HFF-Myc (cell line): ENCODE results near the gene NAPA.

Source experiments
- DNase-seq: peaks from one replicate; pipeline ENCODE4 v3.0.0-alpha.2; 2011; ENCODE audit warnings: low read depth; ENCODE audit errors: extremely low read depth
- H3K4me3 ChIP-seq: replicated peaks from 2 replicates; pipeline ENCODE4 v1.5.1; 2011; ENCODE audit warnings: low read depth, mild to moderate bottlenecking, control low read depth, low read length
- TF ChIP-seq, protein P1 (sequence below): IDR thresholded peaks from 2 replicates; pipeline ENCODE4 v1.5.1; 2012; ENCODE audit warnings: mild to moderate bottlenecking, low read depth, low read length, control low read depth; ENCODE audit errors: missing control alignments

Gene NAPA

DNA sequence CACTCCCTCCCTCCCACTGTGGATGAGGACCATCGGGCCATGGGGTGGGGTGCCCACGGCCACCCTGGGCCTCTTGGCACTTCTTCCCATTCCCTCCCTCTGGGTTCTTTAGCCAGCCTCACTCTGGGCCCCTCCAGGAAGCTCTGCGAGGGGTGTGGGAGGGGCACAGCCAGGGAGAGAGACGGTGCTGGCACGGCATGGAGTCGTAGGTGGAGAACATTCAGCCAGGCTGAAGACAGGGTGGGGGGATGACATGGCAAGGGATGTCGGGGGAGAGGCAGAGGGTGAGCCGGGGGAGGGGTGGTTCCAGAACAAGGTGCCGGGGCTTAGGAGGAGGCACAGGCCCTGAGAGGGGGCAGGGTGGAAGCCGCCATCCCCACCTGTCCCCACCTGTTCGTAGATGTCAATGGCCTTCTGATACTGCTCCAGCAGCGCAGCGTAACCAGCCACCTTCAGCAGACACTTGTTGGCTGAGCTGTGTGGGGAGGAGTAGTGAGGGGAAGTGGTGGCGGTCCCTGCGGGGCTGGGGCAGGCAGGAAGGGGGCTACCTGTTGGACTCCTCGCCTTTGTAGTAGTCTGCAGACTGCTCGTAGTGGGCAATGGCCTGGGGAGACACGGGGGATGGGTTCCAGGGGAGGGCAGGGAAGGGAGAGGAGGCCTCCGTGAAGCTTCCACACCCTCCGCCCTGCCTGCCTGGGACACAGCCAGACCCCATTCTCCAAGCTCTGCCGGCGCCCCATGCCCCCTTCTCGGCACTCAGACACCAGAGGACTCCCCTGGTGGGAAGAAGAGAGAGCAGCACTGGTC is 22.1 kb downstream of the NAPA start:
- DNase-seq = no peak
- no peak overlapping the region for H3K4me3 ChIP-seq
- TF ChIP-seq, protein P1, sequence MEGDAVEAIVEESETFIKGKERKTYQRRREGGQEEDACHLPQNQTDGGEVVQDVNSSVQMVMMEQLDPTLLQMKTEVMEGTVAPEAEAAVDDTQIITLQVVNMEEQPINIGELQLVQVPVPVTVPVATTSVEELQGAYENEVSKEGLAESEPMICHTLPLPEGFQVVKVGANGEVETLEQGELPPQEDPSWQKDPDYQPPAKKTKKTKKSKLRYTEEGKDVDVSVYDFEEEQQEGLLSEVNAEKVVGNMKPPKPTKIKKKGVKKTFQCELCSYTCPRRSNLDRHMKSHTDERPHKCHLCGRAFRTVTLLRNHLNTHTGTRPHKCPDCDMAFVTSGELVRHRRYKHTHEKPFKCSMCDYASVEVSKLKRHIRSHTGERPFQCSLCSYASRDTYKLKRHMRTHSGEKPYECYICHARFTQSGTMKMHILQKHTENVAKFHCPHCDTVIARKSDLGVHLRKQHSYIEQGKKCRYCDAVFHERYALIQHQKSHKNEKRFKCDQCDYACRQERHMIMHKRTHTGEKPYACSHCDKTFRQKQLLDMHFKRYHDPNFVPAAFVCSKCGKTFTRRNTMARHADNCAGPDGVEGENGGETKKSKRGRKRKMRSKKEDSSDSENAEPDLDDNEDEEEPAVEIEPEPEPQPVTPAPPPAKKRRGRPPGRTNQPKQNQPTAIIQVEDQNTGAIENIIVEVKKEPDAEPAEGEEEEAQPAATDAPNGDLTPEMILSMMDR = no peak

- no peak overlapping the region for H3K4me3 ChIP-seq
- no peak for DNase-seq
- TF ChIP-seq, protein P1 = no peak
These were observed 22.7 kb downstream of the NAPA start for GRCh38 chr19:47492137-47492533.

DNA sequence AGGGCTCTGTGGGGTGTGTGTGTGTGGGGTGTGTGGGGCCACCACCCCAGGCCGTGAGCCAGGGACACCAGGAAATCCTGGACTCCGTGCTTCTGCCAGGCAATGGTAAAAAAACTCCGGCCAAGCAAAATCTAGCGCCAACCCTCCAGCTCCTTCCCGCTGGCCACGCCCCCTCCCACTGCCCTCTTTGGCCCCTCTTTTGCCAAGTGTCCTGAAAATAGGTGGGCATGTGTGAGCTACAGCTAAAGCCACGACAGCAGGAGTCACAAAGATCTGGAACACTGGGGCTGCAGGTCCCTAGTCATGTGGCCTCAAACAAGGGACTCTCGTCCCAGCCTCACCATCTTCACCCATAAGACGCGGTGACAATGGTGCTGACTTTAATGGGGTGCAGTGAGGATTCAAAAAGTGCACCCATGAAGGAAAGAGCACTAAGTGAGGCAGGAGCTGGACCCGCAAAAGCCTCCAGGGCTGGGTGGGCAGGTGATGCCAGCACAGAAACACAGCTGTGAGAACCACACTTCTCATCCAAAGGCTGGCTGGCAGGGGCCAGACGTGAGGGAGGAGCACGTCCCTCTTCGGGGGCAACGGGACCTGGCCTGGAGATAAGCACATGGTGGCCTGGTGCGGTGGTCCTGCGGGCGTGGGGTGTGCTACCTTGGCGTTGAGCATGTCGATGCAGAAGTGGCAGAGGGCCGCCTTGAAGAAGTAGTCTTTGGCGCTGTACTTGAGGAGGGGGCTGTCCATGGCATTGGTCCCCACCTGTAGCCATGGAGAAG is 23.3 kb downstream of the NAPA start:
- no peak for DNase-seq
- TF ChIP-seq, protein P1 = no peak
- no peak overlapping the region for H3K4me3 ChIP-seq

- TF ChIP-seq, protein P1 = no peak
These were observed 24.0 kb downstream of the NAPA start for GRCh38 chr19:47490847-47491246.

GRCh38 chr19:47490031-47490430 is 24.8 kb downstream of the NAPA start:
- no peak for DNase-seq
- H3K4me3 ChIP-seq = no peak overlapping the region
- TF ChIP-seq, protein P1 = no peak

More at GRCh38 chr19:47490847-47491246, 24.0 kb downstream of the NAPA start:
- no peak overlapping the region for H3K4me3 ChIP-seq
- DNase-seq = no peak

DNA sequence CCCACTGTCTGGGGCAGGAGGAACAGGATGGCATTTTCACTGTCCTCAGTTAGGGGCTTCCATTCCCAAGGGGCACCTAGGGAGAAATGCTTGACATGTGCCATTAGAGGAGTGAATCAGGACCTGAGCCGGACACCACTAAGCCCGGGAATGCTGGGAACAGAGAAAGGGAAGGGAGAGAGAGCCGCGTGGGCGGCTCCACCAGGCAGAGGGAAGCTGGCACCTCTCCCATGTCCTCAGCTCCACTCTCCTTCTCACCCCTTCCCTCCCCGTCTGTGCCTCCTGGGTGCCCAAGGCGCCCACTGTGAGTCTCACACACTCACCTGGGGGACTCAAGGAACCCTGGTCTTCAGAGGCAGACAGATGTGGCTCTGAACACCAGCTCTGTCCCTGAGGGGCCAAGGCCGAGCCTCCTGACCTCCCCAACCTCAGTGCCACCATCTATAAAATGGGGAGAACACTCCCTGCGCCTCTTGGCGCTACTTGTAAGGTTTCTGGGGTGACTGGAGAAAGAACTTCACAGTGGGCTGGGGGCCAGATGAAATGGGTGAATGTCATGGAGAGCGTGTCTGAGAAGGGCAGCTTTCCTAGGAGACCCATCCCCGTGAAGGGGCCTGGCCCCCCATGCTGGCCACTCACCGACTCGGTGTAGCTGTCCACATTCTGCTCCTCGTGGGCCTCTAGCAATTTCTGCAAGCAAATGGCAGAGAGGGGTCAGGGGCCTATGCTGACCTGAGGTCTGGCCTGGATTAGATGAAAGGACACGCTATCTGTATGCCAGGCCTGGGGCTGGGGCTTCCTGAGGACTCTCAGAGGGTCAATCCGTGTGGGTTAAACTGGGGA is 25.6 kb downstream of the NAPA start:
- no peak overlapping the region for H3K4me3 ChIP-seq
- no peak for DNase-seq
- TF ChIP-seq, protein P1 = no peak
